MM.1S (cell line): ENCODE results near the gene RAVER1.

ENCODE experiments used
- DNase-seq: peaks from one replicate; pipeline ENCODE4 v3.0.0-alpha.2; 2015
- H2AFZ ChIP-seq: fragments of 300-600 bp; sonication (generic); 2 replicates; pipeline ENCODE4 v1.6.0; 2016; ENCODE audit warnings: antibody characterized with exemption, low read length
- H3F3A ChIP-seq: fragments of 300-600 bp; sonication (generic); 2 replicates; pipeline ENCODE4 v1.6.1; 2016; ENCODE audit warnings: mild to moderate bottlenecking, antibody characterized with exemption, low read length, moderate library complexity, mixed read lengths; ENCODE audit not compliant: insufficient read depth
- H3K27ac ChIP-seq: fragments of 300-600 bp; sonication (generic); 2 replicates; pipeline ENCODE4 v1.5.1; 2016; ENCODE audit warnings: mild to moderate bottlenecking, low read length
- H3K27me3 ChIP-seq: fragments of 300-600 bp; sonication (generic); replicated peaks from 2 replicates; pipeline ENCODE4 v1.6.0; 2016; ENCODE audit warnings: low read length; ENCODE audit not compliant: insufficient read depth
- H3K36me3 ChIP-seq: fragments of 300-600 bp; sonication (generic); replicated peaks from 2 replicates; pipeline ENCODE4 v1.6.1; 2016; ENCODE audit warnings: mild to moderate bottlenecking, low read length, mixed read lengths; ENCODE audit not compliant: insufficient read depth
- H3K4me1 ChIP-seq: fragments of 300-600 bp; sonication (generic); 2 replicates; pipeline ENCODE4 v1.6.1; 2016; ENCODE audit warnings: low read length, mixed read lengths
- H3K4me2 ChIP-seq: fragments of 300-600 bp; sonication (generic); 2 replicates; pipeline ENCODE4 v1.6.0; 2016; ENCODE audit warnings: low read depth, low read length
- H3K4me3 ChIP-seq: fragments of 300-600 bp; sonication (generic); 2 replicates; pipeline ENCODE4 v1.5.1; 2016; ENCODE audit warnings: low read length, mixed read lengths
- H3K79me2 ChIP-seq: fragments of 300-600 bp; sonication (generic); 2 replicates; pipeline ENCODE4 v1.6.1; 2016; ENCODE audit warnings: mixed run types, low read length, mixed read lengths
- H3K9ac ChIP-seq: fragments of 300-600 bp; sonication (generic); 2 replicates; pipeline ENCODE4 v1.6.1; 2016; ENCODE audit warnings: low read length, mixed read lengths
- H3K9me2 ChIP-seq: fragments of 300-600 bp; sonication (generic); replicated peaks from 2 replicates; pipeline ENCODE4 v1.6.1; 2016; ENCODE audit warnings: mild to moderate bottlenecking, low read length, mixed read lengths; ENCODE audit not compliant: insufficient read depth
- H3K9me3 ChIP-seq: fragments of 300-600 bp; sonication (generic); replicated peaks from 2 replicates; pipeline ENCODE4 v1.6.1; 2016; ENCODE audit warnings: mild to moderate bottlenecking, low read length, mixed read lengths; ENCODE audit not compliant: insufficient read depth
- H4K20me1 ChIP-seq: fragments of 300-600 bp; sonication (generic); 2 replicates; pipeline ENCODE4 v1.6.1; 2016; ENCODE audit warnings: mild to moderate bottlenecking, low read length, moderate library complexity, mixed read lengths; ENCODE audit not compliant: insufficient read depth
- CTCF ChIP-seq: fragments of 300-600 bp; sonication (generic); IDR thresholded peaks from 2 replicates; pipeline ENCODE4 v1.5.1; 2016; ENCODE audit warnings: antibody characterized with exemption, low read length, mixed read lengths
- EZH2 ChIP-seq: fragments of 300-600 bp; sonication (generic); optimal IDR thresholded peaks from 2 replicates; pipeline ENCODE3; 2017; ENCODE audit warnings: low read depth, mild to moderate bottlenecking, antibody characterized with exemption, low read length, mixed read lengths
- EZH2phosphoT487 ChIP-seq: fragments of 300-600 bp; sonication (generic); IDR thresholded peaks from 2 replicates; pipeline ENCODE4 v1.6.1; 2018; ENCODE audit warnings: antibody characterized with exemption, low read length

The RAVER1 gene

DNA sequence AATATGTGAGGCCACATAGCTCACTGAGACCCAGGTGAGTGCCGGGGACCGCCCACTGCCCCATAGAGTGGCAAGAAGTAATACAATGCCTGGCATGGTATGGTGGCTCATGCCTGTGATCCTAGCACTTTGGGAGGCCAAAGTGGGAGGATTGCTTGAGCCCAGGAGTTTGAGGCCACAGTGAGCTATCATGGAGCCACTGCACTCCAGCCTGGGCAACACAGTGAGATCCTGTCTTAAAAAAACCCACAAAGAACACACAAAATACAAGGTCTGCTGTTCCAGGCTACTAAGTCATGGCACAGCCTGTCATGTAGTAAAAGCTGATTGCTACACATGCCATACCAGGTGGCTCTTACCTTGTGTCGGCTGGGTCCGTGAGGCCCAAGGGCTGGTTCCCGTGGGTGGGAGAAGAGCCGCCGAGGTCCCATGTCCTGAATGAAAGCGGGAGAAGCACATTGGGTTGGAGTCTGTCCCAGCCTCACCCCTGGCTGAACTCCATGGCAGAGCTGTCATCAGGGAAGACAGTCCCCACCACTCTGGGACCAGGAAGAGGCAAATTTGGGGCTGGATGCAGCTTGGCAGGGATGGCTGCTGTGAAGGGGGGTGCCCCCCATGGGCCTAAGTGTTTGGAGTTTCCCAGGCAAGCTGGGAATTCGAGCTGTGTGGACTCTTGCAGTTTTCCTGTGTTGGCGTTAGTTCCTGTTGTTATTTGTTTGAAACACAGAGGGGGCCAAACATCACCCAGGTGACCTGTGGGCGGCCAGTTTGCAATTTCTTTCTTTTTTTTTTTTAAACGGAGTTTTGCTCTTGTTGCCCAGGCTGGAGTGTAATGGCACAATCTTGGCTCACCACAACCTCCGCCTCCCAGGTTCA is 14.3 kb downstream of the RAVER1 start:
- H2AFZ ChIP-seq: no peak overlapping the region
- 0 out of 2 replicates have a peak, but pooled peaks cover 4% of the 10 kb centered on the region for H3K4me1 ChIP-seq
- no peaks in the 10 kb centered on the region for H3K9me3 ChIP-seq
- H3K9me2 ChIP-seq: no peaks in the 10 kb centered on the region
- peaks cover 3% of the 10 kb centered on the region; the same call in 1 of the 2 replicates for H3K79me2 ChIP-seq
- H3K4me3 ChIP-seq: no peak overlapping the region
- H3K27ac ChIP-seq: no peak overlapping the region
- TF ChIP-seq CTCF: no peak
- no peak overlapping the region for H3K9ac ChIP-seq
- H3K36me3 ChIP-seq: no peaks in the 10 kb centered on the region
- no peak for DNase-seq
- H3K27me3 ChIP-seq: no peaks in the 10 kb centered on the region
- H4K20me1 ChIP-seq: no peaks in the 10 kb centered on the region
- H3F3A ChIP-seq: no peaks in the 10 kb centered on the region
- no peak overlapping the region for H3K4me2 ChIP-seq

DNA sequence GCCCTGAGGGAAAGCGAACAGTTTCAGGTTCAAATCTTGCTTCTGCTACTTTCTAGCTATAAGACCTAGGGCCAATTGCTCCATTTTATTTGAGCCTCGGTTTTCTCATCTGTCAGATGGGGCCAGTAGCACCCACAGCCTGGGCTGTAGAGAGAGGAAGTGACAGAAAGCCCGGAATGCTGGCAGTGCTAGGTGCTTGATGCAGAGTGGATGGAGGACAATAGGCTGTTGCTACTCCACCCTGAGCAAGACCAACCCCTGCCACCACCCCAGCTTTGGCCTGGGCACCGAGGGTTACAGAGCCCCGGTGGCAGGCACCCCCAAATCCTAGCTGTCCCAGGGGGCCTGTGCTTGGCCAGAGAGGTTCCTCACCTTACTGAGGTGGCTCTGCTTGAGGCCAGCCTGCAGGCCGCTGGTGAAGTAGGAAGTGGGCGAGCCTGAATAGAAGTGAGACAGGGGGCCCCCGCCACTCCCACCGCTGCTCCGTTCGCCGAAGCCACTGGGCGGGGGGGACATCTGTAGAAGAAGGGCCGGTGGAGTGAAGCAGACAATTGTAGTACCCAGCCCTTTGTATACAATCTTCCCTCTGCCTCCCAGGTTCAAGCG is 15.4 kb downstream of the RAVER1 start:
- Histone ChIP-seq H3K9me3 (no peaks in the 10 kb centered on the region), H3K4me1 (0 out of 2 replicates have a peak, but pooled peaks cover 4% of the 10 kb centered on the region), H3K9me2 (no peaks in the 10 kb centered on the region), H3K79me2 (peaks cover 3% of the 10 kb centered on the region; the same call in 1 of the 2 replicates), H3K4me3 (no peak overlapping the region), H3K36me3 (no peaks in the 10 kb centered on the region), H3K27ac (no peak overlapping the region), H4K20me1 (no peaks in the 10 kb centered on the region), H2AFZ (no peak overlapping the region), H3K4me2 (no peak overlapping the region), H3K9ac (no peak overlapping the region), H3K27me3 (no peaks in the 10 kb centered on the region), H3F3A (no peaks in the 10 kb centered on the region)
- DNase-seq: no peak
- TF ChIP-seq EZH2 (no peak), EZH2phosphoT487 (no peak), CTCF (no peak)

- no peak overlapping the region for H3K4me2 ChIP-seq
- H3K9ac ChIP-seq: no peak overlapping the region
- no peaks in the 10 kb centered on the region for H3K36me3 ChIP-seq
These were observed 16.1 kb downstream of the RAVER1 start for GRCh38 chr19:10317045-10317856.

More at GRCh38 chr19:10317045-10317856, 16.1 kb downstream of the RAVER1 start:
- Histone ChIP-seq H3K79me2 (peaks cover 3% of the 10 kb centered on the region; the same call in 1 of the 2 replicates), H4K20me1 (no peaks in the 10 kb centered on the region), H3K27ac (no peak overlapping the region), H3K9me3 (no peaks in the 10 kb centered on the region), H3K9me2 (no peaks in the 10 kb centered on the region), H3K4me3 (no peak overlapping the region), H3F3A (no peaks in the 10 kb centered on the region), H3K27me3 (no peaks in the 10 kb centered on the region), H3K4me1 (0 out of 2 replicates have a peak, but pooled peaks cover 4% of the 10 kb centered on the region), H2AFZ (no peak overlapping the region)
- TF ChIP-seq EZH2phosphoT487 (no peak), EZH2 (no peak), CTCF (no peak)
- no peak for DNase-seq
